Activated CD4-positive, alpha-beta T cell treated with anti-CD3 and anti-CD28 coated beads, Interleukin-2, amount 50 U/mL, for 1 hour (primary cell): ENCODE measurements around the gene CCDC124.

Experiments
- DNase-seq: peaks from one replicate; pipeline ENCODE4 v3.0.0-alpha.2; 2020

Gene CCDC124

GRCh38 chr19:17989425-17990094 lies 56.7 kb downstream of the CCDC124 start:
- no peak for DNase-seq

- DNase-seq, result no peak
These were observed 60.4 kb downstream of the CCDC124 start for GRCh38 chr19:17993076-17993813.
